Measurements from ENCODE around the gene SNX27. TPM values are rescaled to one million over a fixed set of nuclear protein-coding genes. Genes with fewer than 3 reads are reported as not detected.
"Not testable (repeated sequence)": the region's sequence is repeated elsewhere in the genome, so short reads cannot be mapped to it uniquely, and the experiment has no call there.

SNX27 gene
- total RNA-seq, 1 donor from 2014 or later, result 39.0 TPM

DNA sequence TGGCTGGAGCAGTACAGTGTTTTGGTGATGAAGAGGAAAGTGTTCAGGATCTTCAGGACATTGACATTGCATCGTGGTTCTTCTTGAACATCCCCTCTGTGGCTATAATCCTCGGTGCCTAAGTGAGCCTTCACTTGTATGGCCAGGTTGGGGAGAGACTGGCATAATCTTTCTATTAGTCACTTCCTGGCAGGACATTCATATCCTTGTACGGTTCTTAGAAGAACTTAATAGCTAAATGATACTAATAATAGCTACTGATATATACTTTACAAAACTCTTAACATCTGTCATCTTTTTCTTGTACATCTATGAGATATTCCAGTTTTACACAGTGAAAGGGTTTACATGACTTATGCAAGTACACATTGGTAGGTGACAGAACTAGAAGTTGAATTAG, 69.0 kb downstream of the SNX27 start:
- no peaks in the 10 kb centered on the region for H3K9me3 Mint-ChIP-seq (ENCODE audit: low read depth)
- peaks cover 30% of the 10 kb centered on the region for H3K4me1 Mint-ChIP-seq (ENCODE audit: low read depth)
- peak overlapping the region; percentile 98 for H3K27ac Mint-ChIP-seq (ENCODE audit: unreplicated experiment)
- H3K4me3 Mint-ChIP-seq (ENCODE audit: unreplicated experiment), result peak overlapping the region; percentile 54
- TF ChIP-seq, protein P1, sequence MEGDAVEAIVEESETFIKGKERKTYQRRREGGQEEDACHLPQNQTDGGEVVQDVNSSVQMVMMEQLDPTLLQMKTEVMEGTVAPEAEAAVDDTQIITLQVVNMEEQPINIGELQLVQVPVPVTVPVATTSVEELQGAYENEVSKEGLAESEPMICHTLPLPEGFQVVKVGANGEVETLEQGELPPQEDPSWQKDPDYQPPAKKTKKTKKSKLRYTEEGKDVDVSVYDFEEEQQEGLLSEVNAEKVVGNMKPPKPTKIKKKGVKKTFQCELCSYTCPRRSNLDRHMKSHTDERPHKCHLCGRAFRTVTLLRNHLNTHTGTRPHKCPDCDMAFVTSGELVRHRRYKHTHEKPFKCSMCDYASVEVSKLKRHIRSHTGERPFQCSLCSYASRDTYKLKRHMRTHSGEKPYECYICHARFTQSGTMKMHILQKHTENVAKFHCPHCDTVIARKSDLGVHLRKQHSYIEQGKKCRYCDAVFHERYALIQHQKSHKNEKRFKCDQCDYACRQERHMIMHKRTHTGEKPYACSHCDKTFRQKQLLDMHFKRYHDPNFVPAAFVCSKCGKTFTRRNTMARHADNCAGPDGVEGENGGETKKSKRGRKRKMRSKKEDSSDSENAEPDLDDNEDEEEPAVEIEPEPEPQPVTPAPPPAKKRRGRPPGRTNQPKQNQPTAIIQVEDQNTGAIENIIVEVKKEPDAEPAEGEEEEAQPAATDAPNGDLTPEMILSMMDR (IDR thresholded peaks at IDR 0.05), result no peak
- no peak for DNase-seq (ENCODE audit: low spot score)
- H3K36me3 Mint-ChIP-seq (ENCODE audit: low read depth), result peaks cover 3% of the 10 kb centered on the region
- no peaks in the 10 kb centered on the region for H3K27me3 Mint-ChIP-seq (ENCODE audit: low read depth)

DNA sequence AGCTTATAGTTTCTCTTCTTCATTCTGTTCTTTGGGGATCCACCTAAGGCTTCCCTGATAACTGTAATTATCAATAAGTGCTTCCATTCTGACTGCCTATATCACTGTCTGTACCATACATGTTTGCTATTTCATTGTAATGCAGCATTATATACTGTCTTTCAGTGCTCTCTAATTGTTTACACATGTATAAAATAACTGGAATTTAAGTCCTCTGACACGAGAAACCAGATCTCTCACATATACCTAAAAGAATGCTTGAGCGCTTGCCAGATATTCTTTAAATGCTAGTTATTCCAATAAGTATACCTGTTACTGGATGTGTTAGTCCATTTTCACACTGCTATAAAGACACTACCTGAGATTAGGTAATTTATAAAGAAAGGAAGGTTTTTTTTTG, 70.1 kb downstream of the SNX27 start:
- H3K27ac Mint-ChIP-seq (ENCODE audit: unreplicated experiment), result peak overlapping the region; percentile 98
- H3K9me3 Mint-ChIP-seq (ENCODE audit: low read depth), result no peaks in the 10 kb centered on the region
- no peak overlapping the region for H3K4me3 Mint-ChIP-seq (ENCODE audit: unreplicated experiment)

GRCh38 chr1:151682901-151683300, 71.1 kb downstream of the SNX27 start:
- H3K27ac Mint-ChIP-seq (ENCODE audit: unreplicated experiment); H3K9me3 Mint-ChIP-seq (ENCODE audit: low read depth); H3K36me3 Mint-ChIP-seq (ENCODE audit: low read depth); H3K27me3 Mint-ChIP-seq (ENCODE audit: low read depth); DNase-seq (ENCODE audit: low spot score); H3K4me3 Mint-ChIP-seq (ENCODE audit: unreplicated experiment): not testable (repeated sequence)
- H3K4me1 Mint-ChIP-seq (ENCODE audit: low read depth), result peaks cover 30% of the 10 kb centered on the region

More for the DNA sequence above, 70.1 kb downstream of the SNX27 start:
- TF ChIP-seq, protein P1 (IDR thresholded peaks at IDR 0.05), result no peak
- no peak for DNase-seq (ENCODE audit: low spot score)
- H3K4me1 Mint-ChIP-seq (ENCODE audit: low read depth), result peaks cover 30% of the 10 kb centered on the region
- H3K27me3 Mint-ChIP-seq (ENCODE audit: low read depth), result no peaks in the 10 kb centered on the region
- peaks cover 5% of the 10 kb centered on the region for H3K36me3 Mint-ChIP-seq (ENCODE audit: low read depth)

- peaks cover 27% of the 10 kb centered on the region for H3K4me1 Mint-ChIP-seq (ENCODE audit: low read depth)
- TF ChIP-seq, protein P1 (IDR thresholded peaks at IDR 0.05), result no peak
Measured at GRCh38 chr1:151684128-151684527, 72.3 kb downstream of the SNX27 start.

GRCh38 chr1:151686561-151686960, 74.7 kb downstream of the SNX27 start:
- peaks cover 6% of the 10 kb centered on the region for H3K36me3 Mint-ChIP-seq (ENCODE audit: low read depth)
- no peaks in the 10 kb centered on the region for H3K9me3 Mint-ChIP-seq (ENCODE audit: low read depth)
- no peak for DNase-seq (ENCODE audit: low spot score)
- H3K4me1 Mint-ChIP-seq (ENCODE audit: low read depth), result peaks cover 6% of the 10 kb centered on the region
- H3K27ac Mint-ChIP-seq (ENCODE audit: unreplicated experiment), result no peak overlapping the region
- no peak overlapping the region for H3K4me3 Mint-ChIP-seq (ENCODE audit: unreplicated experiment)
- no peaks in the 10 kb centered on the region for H3K27me3 Mint-ChIP-seq (ENCODE audit: low read depth)
- TF ChIP-seq, protein P1 (IDR thresholded peaks at IDR 0.05), result no peak

More at GRCh38 chr1:151684128-151684527, 72.3 kb downstream of the SNX27 start:
- Mint-ChIP-seq H3K27ac (ENCODE audit: unreplicated experiment) (no peak overlapping the region), H3K36me3 (ENCODE audit: low read depth) (peaks cover 6% of the 10 kb centered on the region), H3K9me3 (ENCODE audit: low read depth) (no peaks in the 10 kb centered on the region), H3K27me3 (ENCODE audit: low read depth) (no peaks in the 10 kb centered on the region), H3K4me3 (ENCODE audit: unreplicated experiment) (no peak overlapping the region)
- DNase-seq (ENCODE audit: low spot score), result no peak

DNA sequence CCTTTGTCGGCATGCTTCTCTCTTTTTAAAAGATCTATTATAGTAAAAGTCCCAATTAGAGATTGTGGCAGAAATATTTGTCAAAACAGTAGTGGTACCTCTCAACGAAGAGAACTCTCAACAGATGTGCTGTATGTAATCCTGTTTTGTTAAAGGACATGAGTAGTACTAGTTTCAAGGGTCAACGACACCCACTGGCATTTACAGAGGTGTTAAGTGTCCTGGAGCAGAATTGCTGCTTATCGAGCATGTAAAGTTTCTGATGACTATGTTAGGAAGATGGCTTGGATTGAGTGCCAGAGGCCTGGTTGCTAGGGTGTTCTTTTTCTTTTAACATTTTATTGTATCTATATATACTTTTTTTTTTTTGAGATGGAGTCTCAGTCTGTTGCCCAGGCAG, 77.6 kb downstream of the SNX27 start:
- DNase-seq (ENCODE audit: low spot score), result no peak

More for the DNA sequence above, 77.6 kb downstream of the SNX27 start:
- no peak overlapping the region for H3K27ac Mint-ChIP-seq (ENCODE audit: unreplicated experiment)
- H3K27me3 Mint-ChIP-seq (ENCODE audit: low read depth), result no peaks in the 10 kb centered on the region
- H3K36me3 Mint-ChIP-seq (ENCODE audit: low read depth), result peaks cover 22% of the 10 kb centered on the region
- TF ChIP-seq, protein P1 (IDR thresholded peaks at IDR 0.05), result no peak
- no peak overlapping the region for H3K4me3 Mint-ChIP-seq (ENCODE audit: unreplicated experiment)
- H3K9me3 Mint-ChIP-seq (ENCODE audit: low read depth), result no peaks in the 10 kb centered on the region
- no peaks in the 10 kb centered on the region for H3K4me1 Mint-ChIP-seq (ENCODE audit: low read depth)
